Hematopoietic multipotent progenitor cell treated with erythropoietin and hydrocortisone succinate and interleukin-3 and kit ligand, for 15 days (in vitro differentiated cells): ENCODE data around the gene MCTP1.
"Not testable (repeated sequence)": the region's sequence is repeated elsewhere in the genome, so short reads cannot be mapped to it uniquely, and the experiment has no call there.

Experiments used
- DNase-seq: peaks from one replicate; pipeline ENCODE4 v3.0.0-alpha.2; 2015; ENCODE audit warnings: low spot score

Gene MCTP1

DNA sequence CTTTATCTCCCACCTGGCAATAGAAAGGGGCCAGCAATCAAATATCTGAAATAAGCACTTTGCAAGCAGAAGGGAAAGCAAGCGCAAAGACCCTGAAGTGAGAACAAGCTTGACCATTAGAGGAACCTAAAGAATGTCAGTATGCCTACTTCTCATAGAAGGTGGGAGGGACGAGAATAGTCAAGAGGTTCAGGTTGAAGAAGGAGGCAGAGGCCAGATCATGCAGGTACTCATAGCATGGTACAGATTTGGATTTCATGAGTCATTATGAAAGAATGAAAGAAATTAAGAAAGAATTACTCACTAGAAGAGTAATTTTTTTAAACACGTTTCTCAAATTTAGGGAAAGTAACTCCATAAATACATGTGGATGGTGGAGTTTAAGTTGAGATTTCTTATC is 33.7 kb downstream of the MCTP1 start:
- no peak for DNase-seq

DNA sequence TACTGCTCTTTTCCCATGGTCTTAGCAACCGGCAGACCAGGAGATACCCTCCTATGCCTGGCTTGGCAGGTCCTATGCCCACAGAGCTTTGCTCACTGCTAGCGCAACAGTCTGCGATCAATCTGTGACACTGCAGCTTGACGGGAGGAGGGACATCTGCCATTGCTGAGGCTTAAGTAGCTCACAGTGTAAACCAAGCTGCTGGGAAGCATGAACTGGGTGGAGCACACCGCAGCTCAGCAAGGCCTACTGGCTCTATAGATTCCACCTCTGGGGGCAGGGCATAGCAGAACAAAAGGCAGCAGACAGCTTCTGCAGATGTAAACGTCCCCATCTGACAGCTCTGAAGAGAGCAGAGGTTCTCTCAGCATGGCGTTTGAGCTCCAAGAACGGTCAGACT is 40.4 kb downstream of the MCTP1 start:
- DNase-seq, result no peak

DNA sequence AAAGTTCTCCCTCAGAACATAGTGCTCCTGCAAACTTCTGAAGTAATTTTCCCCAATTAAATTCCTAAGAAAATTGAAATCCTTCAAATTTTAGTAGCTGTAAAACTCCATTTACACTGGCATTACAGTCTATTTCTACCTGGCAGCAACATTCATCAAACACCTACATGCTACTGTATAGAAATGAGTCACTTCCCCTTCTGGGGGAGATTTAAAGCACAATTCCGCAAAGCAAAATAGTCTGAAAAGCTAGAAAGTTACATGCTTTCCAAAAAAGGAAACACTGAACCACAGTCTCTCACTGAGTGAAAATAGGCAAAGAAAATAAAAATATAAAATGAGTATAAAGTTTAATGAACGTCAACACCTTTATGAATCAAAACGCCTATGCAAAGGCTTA is 43.3 kb downstream of the MCTP1 start:
- DNase-seq, result no peak

DNA sequence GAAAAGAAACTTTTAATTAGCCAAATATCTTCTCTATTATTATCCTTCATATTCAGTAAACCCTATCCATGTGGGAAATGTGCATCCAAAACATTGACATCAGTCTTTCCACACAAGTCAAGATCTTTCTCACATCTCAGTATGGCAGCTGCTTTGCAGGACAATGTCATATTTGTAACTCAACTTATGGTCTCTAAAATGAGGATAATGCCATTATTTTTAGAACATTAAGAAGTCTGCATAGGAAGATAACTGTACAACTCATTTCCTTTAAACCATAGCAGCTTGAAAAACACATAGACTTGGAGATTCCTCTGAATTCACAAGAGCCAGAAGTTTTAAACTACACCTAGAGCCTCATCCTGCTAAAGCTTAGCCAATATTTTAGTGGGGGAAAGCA is 43.7 kb downstream of the MCTP1 start:
- DNase-seq, result no peak

- no peak for DNase-seq
These were observed 46.2 kb downstream of the MCTP1 start for GRCh38 chr5:95238560-95239325.

DNA sequence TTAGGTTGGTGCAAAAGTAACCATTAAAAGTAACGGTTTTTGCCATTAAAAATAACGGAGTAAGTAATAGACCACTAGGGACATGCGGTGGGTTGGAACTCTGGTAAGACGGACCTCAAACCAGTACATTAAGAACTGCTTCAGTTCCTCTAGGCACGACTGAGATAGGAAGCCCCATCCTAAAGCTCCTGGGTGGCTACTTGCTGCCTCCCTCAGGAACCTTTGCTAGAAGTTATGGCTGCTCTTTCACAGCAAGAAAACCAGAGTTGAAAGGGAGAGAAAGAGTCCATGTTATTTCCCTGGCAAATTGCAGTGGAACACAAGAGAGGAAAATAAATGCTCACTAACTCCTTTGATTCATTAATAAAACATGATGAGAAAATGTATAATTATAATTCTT is 47.6 kb downstream of the MCTP1 start:
- DNase-seq, result no peak

GRCh38 chr5:95235439-95235982 is 49.4 kb downstream of the MCTP1 start:
- no peak for DNase-seq

DNA sequence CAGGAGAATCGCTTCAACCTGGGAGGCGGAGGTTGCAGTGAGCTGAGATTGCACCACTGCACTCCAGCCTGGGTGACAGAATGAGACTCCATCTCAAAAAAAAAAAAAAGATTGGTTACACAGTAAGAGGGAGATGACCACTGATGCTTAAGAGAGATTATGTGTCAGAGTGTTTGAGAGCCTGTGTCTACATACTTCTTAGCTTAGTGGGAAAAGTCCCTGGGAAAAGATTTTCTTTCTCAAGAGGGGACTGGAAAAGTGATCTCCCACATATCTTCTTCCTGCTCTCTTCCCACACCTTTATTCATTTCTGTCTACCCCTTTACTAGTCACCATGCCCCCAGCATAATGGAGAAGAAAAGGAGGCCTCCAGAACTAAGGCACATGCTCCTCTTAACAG is 55.2 kb downstream of the MCTP1 start:
- no peak for DNase-seq

GRCh38 chr5:95224701-95225459 is 60.0 kb downstream of the MCTP1 start:
- DNase-seq, result no peak

- no peak for DNase-seq
These were observed 61.2 kb downstream of the MCTP1 start for GRCh38 chr5:95223566-95224258.

DNA sequence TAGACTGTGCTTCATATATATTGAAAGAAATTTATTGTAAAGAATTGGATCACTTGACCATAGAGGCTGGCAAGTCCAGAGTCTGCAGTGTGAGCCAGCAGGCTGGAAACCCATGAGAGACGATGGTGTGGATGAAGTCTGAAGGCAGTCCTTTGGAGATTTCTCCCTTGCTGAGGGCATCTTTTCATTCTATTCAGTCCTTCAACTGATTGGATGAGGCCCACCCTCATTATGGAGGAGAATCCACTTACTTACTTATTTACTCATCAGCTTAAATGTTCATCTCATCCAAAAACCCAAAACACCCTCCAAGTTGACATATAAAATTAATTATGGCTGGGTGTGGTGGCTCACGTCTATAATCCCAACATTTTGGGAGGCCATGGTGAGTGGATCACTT is 62.1 kb downstream of the MCTP1 start:
- DNase-seq, result no peak

DNA sequence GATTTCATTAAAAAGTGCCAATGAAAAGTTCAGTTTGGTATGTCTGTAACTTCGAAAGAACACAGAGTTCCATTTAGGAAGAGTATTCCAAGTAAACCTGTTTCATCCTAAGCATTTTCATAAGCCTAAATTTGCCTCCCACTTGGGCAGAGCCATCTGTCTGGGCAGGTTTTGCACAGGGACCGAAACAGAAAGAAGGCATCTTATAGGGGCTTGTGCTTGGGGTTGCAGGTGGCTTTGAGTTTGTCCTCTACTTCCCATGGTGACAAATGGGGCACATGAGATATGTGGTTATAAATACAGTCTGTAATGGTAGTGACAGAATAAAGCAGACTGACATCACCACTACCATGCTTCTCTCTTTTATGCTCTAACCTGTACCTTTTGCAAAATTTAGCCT is 63.7 kb downstream of the MCTP1 start:
- no peak for DNase-seq

DNA sequence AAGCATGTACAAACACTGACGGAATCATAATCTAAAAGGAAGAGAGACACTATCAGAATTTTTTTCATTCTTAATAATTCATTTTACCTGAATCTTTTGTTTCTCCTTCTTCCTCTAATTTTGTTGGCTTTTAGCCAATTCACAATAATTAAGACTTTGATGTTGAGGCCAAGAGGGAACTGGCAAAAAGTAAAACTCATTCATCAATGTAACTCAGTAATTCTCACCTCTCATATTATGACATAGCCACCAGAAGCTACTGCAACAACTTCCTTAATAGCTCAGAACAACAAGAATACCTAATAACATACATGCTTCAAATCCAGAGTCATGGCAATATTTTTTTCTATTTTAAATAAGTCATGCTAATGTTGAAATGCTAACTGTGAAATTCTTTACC is 64.5 kb downstream of the MCTP1 start:
- DNase-seq, result no peak

DNA sequence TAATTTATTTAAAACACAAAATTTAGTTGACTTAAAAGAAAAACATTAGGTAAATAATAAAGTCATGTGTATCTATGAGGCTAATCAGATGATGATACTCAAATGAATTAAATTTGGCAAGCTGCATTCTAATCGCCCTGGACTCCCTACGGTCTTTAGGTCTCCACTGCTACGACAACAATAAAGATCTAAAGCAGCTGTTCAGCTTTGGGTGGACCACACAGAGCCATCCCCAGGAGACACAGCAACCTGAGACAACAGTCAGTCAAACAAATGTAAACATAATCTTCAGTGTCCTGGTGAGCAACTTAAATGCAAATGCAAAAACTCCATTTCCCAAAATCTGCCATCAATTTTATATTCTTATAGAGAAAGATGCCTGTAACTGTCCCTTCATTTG is 65.5 kb downstream of the MCTP1 start:
- no peak for DNase-seq

DNA sequence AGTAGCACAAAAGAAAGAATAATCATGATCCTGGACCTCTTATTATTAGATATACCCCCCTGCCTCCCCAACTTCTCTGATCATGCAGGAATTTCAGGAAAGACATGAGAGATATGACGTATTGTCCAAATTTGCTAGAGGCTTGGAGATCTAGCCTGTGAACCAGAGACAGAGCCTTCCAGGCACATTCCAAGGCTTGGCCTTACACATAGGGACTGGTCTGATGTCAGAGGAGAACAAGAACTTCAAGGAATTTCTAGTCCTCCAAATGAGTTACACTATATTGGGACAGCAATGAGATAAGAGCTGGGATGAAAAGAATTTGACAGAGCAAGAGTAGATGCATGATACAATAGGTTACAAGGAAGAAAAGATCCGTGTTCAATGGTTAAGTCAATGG is 67.0 kb downstream of the MCTP1 start:
- no peak for DNase-seq

DNA sequence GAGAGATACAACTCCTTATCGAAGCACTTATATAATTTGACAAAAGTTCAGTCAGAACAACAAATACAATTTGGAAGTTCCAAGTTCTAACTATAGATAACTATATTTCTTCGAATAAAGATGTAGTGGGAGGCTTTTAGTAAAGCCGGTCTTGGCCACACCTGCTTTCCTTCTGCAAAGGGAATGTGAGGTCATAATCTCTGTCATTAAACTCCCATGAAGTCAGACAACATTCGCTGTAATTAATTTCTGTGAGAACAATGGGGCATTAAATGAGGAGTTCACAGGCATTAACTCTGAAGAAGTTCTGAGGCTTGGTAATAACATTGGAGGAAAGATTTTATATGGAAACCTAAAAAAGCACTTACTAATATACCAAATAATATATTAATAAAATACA is 67.5 kb downstream of the MCTP1 start:
- no peak for DNase-seq

- DNase-seq, result no peak
These were observed 68.5 kb downstream of the MCTP1 start for GRCh38 chr5:95216136-95216955.

DNA sequence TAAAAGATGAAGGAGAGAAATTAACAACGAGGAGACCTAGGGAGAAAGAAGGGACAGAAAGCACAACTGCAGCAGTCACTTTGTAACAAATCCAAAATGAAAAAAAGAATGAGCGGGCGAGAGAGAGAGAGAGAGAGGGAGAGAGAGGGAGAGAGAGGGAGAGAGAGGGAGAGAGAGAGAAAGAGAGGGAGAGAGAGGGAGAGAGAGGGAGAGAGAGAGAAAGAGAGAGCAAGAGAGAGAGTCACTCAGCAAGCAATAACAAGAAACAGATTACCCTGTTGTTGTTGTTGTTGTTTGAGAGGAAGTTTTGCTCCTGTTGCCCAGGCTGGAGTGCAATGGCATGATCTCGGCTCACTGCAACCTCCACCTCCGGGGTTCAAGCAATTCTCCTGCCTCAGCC is 77.1 kb downstream of the MCTP1 start:
- DNase-seq, result not testable (repeated sequence)

- DNase-seq, result no peak
These were observed 90.0 kb downstream of the MCTP1 start for GRCh38 chr5:95194856-95195255.

- no peak for DNase-seq
These were observed 93.6 kb downstream of the MCTP1 start for GRCh38 chr5:95191330-95191729.

DNA sequence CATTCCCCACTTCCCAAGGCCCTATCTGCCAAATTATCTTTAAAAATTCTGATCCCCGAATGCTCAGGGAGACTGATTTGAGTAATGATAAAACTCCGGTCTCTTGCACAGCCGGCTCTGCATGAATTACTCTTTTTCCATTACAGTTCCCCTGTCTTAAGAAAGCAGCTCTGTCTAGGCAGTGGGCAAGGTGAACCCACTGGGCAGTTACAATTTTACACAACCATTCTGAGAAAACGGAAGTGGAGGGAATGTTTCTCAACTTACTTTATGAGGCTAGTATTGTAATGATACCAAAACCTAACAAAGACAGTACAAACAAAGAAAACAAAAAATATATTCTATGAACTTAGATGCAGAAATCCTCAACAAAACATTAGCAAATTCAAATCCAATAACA is 100.0 kb downstream of the MCTP1 start:
- DNase-seq, result no peak

DNA sequence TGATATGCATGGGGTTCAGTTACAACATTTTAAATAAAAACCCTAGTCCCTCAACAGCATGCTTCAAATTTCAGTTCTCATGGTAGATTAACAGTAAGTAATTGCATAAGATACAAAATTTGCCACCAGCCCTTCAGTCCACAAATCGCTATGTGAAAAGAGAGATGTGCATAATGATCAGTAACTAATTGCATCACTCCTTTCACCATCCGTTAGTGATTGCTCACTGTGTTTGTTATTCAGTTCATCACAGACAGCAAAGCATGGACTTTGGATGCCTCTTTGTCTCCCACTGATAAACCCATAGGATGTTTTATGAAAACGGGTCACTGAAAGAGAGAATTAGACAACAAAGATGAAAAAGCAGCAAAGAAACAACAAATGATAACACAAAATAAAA is 103.2 kb downstream of the MCTP1 start:
- no peak for DNase-seq
